K562 (cell line): ENCODE data around the gene PRDM16. TPM values are rescaled to one million over a fixed set of nuclear protein-coding genes. Genes with fewer than 3 reads are reported as not detected.
A peak's percentile ranks its signal among the peaks of the same experiment; 100 is the strongest.

ENCODE experiments used
- L3MBTL2 ChIP-seq: fragments of 450-650 bp; IDR thresholded peaks from 2 replicates; pipeline ENCODE4 v1.6.1; 2016; ENCODE audit warnings: mild to moderate bottlenecking, moderate library complexity
- RBFOX2 ChIP-seq: fragments of 200-400 bp; formaldehyde crosslinking; IDR thresholded peaks from 2 replicates; pipeline ENCODE4 v1.6.1; 2017; ENCODE audit warnings: low read depth, mild to moderate bottlenecking, low read length, moderate library complexity
- TARDBP ChIP-seq: fragments of 450-650 bp; IDR thresholded peaks from 2 replicates; pipeline ENCODE4 v1.6.1; 2016
- polyA plus RNA-seq, 8 experiments: library from polyadenylated mRNA; depleted of rRNA in 4 of 8; stranded (reverse) in 5 of 8; unstranded in 3 of 8; fragments of >200 nt; fragmentation: Nextera tagmentation in 2 of 8; fragmentation: Illumina TruSeq in 1 of 8; extraction: Ambion mirVana in 2 of 8; extraction: Trizol in 1 of 8; gene quantifications; 2 replicates each; pipeline versions ENCODE4 v1.2.1 to v1.2.3, GENCODE V29; 2011 to 2014; ENCODE audit warnings: inconsistent platforms in 1 of 8, missing spikeins in 1 of 8
- total RNA-seq, 7 experiments: library from RNA; depleted of rRNA in 6 of 7; stranded (reverse); fragments of >200 nt in 6 of 7; fragmentation: Illumina TruSeq in 2 of 7; extraction: Trizol in 2 of 7; gene quantifications; 2 replicates each; pipeline versions ENCODE4 v1.2.1 to v1.2.3, GENCODE V29; 2011 to 2021; ENCODE audit warnings: low replicate concordance in 1 of 7
- TF ChIP-seq, protein P1 (sequence below): fragments of 450-650 bp; IDR thresholded peaks from 2 replicates; pipeline ENCODE4 v1.6.1; 2016; ENCODE audit warnings: mild to moderate bottlenecking, moderate library complexity
- TF ChIP-seq, protein P2 (sequence below), 2 experiments: IDR thresholded peaks; 2 replicates each; pipeline ENCODE4 v1.6.1; 2011; ENCODE audit warnings: borderline replicate concordance in 1 of 2, control low read depth in 1 of 2, low read depth in 1 of 2, low read length in 1 of 2, mild to moderate bottlenecking in 1 of 2, mixed read lengths in 1 of 2, moderate library complexity in 1 of 2; ENCODE audit not compliant: insufficient read depth in 1 of 2, insufficient read length in 1 of 2, poor library complexity in 1 of 2, severe bottlenecking in 1 of 2; ENCODE audit errors: extremely low read depth in 1 of 2

The PRDM16 gene
- total and polyA plus RNA-seq, 9 of the 15 experiments (the other 6 are each of a cell fraction or from before 2014, with no cell fraction given): 0.10 to 0.27 TPM; not detected in 7

DNA sequence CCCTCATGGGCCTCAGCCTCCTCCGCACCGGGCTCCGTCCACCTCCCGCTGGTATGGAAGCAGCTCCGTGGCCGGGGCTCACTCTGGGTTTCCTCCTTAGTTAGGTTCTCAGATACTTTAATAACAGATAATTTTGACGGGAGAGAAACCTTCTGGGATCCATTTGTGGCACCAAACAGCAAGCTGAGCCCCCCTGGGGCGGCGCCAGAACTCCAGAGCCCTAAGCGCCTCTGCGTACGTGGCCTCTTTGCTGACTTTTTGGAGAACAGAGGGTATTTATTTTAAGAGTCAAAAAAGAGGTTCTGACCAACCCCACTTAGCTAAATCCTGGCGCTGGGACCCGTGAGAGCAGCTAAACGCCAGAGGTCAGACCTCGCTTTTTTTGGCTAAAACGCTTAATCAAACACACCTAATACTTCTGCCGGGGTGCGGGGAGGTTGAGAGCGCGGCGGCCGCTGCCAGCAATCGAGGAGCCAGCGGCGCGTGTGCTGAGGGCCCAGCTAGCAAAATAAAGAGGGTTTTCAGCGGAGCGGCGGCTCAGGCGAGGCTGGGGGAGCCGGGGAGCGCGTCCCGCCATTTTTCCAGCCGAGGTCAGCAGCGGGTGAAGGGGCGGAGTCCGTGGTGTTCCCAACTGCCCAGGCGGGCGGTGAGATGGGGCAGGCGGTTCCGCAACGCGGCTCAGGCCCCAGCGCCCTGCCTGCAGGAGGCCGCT lies 171.7 kb downstream of the PRDM16 start (continued):
- TF ChIP-seq, protein P1, sequence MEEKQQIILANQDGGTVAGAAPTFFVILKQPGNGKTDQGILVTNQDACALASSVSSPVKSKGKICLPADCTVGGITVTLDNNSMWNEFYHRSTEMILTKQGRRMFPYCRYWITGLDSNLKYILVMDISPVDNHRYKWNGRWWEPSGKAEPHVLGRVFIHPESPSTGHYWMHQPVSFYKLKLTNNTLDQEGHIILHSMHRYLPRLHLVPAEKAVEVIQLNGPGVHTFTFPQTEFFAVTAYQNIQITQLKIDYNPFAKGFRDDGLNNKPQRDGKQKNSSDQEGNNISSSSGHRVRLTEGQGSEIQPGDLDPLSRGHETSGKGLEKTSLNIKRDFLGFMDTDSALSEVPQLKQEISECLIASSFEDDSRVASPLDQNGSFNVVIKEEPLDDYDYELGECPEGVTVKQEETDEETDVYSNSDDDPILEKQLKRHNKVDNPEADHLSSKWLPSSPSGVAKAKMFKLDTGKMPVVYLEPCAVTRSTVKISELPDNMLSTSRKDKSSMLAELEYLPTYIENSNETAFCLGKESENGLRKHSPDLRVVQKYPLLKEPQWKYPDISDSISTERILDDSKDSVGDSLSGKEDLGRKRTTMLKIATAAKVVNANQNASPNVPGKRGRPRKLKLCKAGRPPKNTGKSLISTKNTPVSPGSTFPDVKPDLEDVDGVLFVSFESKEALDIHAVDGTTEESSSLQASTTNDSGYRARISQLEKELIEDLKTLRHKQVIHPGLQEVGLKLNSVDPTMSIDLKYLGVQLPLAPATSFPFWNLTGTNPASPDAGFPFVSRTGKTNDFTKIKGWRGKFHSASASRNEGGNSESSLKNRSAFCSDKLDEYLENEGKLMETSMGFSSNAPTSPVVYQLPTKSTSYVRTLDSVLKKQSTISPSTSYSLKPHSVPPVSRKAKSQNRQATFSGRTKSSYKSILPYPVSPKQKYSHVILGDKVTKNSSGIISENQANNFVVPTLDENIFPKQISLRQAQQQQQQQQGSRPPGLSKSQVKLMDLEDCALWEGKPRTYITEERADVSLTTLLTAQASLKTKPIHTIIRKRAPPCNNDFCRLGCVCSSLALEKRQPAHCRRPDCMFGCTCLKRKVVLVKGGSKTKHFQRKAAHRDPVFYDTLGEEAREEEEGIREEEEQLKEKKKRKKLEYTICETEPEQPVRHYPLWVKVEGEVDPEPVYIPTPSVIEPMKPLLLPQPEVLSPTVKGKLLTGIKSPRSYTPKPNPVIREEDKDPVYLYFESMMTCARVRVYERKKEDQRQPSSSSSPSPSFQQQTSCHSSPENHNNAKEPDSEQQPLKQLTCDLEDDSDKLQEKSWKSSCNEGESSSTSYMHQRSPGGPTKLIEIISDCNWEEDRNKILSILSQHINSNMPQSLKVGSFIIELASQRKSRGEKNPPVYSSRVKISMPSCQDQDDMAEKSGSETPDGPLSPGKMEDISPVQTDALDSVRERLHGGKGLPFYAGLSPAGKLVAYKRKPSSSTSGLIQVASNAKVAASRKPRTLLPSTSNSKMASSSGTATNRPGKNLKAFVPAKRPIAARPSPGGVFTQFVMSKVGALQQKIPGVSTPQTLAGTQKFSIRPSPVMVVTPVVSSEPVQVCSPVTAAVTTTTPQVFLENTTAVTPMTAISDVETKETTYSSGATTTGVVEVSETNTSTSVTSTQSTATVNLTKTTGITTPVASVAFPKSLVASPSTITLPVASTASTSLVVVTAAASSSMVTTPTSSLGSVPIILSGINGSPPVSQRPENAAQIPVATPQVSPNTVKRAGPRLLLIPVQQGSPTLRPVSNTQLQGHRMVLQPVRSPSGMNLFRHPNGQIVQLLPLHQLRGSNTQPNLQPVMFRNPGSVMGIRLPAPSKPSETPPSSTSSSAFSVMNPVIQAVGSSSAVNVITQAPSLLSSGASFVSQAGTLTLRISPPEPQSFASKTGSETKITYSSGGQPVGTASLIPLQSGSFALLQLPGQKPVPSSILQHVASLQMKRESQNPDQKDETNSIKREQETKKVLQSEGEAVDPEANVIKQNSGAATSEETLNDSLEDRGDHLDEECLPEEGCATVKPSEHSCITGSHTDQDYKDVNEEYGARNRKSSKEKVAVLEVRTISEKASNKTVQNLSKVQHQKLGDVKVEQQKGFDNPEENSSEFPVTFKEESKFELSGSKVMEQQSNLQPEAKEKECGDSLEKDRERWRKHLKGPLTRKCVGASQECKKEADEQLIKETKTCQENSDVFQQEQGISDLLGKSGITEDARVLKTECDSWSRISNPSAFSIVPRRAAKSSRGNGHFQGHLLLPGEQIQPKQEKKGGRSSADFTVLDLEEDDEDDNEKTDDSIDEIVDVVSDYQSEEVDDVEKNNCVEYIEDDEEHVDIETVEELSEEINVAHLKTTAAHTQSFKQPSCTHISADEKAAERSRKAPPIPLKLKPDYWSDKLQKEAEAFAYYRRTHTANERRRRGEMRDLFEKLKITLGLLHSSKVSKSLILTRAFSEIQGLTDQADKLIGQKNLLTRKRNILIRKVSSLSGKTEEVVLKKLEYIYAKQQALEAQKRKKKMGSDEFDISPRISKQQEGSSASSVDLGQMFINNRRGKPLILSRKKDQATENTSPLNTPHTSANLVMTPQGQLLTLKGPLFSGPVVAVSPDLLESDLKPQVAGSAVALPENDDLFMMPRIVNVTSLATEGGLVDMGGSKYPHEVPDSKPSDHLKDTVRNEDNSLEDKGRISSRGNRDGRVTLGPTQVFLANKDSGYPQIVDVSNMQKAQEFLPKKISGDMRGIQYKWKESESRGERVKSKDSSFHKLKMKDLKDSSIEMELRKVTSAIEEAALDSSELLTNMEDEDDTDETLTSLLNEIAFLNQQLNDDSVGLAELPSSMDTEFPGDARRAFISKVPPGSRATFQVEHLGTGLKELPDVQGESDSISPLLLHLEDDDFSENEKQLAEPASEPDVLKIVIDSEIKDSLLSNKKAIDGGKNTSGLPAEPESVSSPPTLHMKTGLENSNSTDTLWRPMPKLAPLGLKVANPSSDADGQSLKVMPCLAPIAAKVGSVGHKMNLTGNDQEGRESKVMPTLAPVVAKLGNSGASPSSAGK: 0 out of 2 replicates have a peak, but pooled peaks have one; percentile 42
- TF ChIP-seq, protein P2, sequence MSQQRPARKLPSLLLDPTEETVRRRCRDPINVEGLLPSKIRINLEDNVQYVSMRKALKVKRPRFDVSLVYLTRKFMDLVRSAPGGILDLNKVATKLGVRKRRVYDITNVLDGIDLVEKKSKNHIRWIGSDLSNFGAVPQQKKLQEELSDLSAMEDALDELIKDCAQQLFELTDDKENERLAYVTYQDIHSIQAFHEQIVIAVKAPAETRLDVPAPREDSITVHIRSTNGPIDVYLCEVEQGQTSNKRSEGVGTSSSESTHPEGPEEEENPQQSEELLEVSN (IDR thresholded peaks at IDR 0.05; ENCODE audit: borderline replicate concordance in 1 of 2, extremely low read depth in 1 of 2, insufficient read depth in 1 of 2, insufficient read length in 1 of 2, low read depth in 1 of 2, low read length in 1 of 2, poor library complexity in 1 of 2, severe bottlenecking in 1 of 2): peak; percentile 18 to 86
- TF ChIP-seq TARDBP: no peak
- peak; percentile 80 for TF ChIP-seq L3MBTL2
- 0 out of 2 replicates have a peak, but pooled peaks have one; percentile 49 for TF ChIP-seq RBFOX2
- TF ChIP-seq, all 486 proteins: peak for 10
